Measurements from ENCODE around the gene VWA2. TPM values are rescaled to one million over a fixed set of nuclear protein-coding genes. Genes with fewer than 3 reads are reported as not detected.

The VWA2 gene
- polyA plus RNA-seq, 1 donor (not counting 4 experiments of a cell fraction or from before 2014, with no cell fraction given), result 0.41 TPM

DNA sequence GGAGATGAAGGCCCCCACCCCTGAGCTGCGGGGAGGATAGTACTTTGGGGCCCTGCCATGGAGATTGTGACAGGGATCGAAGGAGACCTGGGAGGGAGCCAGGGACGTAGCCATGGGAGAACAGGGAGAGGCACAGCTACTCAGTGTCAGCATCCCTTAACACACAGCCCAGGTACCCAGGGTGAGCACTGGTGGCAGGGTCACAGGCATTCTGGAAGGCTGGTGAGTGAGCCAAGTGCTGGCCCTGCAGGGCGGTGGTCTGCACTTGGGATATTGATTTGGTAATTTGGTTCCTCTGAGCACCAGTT is 39.8 kb downstream of the VWA2 start:
- DNase-seq (ENCODE audit: low read depth, low spot score), result no peak
- no peak for FAIRE-seq
- no peaks in the 10 kb centered on the region for H3K36me3 ChIP-seq (ENCODE audit: control insufficient read depth in 2 of 2, extremely low read depth in 1 of 2, insufficient read depth in 2 of 2, low read length in 2 of 2)
- H3K4me3 ChIP-seq (ENCODE audit: control insufficient read depth in 2 of 3, extremely low read depth in 1 of 3, insufficient read depth in 2 of 3, low read depth in 1 of 3, low read length in 3 of 3), result no peak overlapping the region
- dilution Hi-C loops (cut with MboI; ENCODE audit: extremely low pct_ligation_motif_present, low sequenced_read_pairs), result no loop called here
- no peaks in the 10 kb centered on the region for H3K9me3 ChIP-seq (ENCODE audit: control insufficient read depth, low read depth, low read length)
- H3K4me2 ChIP-seq (ENCODE audit: control insufficient read depth, extremely low read depth, insufficient read depth, low read depth, low read length), result no peak overlapping the region
- no peaks in the 10 kb centered on the region for H4K20me1 ChIP-seq (ENCODE audit: control insufficient read depth, extremely low read depth, insufficient read depth, low read length)
- no peak overlapping the region for H3K27ac ChIP-seq (ENCODE audit: control insufficient read depth, insufficient read depth, low read length)
- no peaks in the 10 kb centered on the region for H3K79me2 ChIP-seq (ENCODE audit: control insufficient read depth, insufficient read depth, low read length)
- no peak overlapping the region for H2AFZ ChIP-seq (ENCODE audit: control insufficient read depth, low read length)
- no peak overlapping the region for H3K9ac ChIP-seq (ENCODE audit: control insufficient read depth, extremely low read depth, insufficient read depth, low read length)
- no peaks in the 10 kb centered on the region for H3K9me1 ChIP-seq (ENCODE audit: control insufficient read depth, extremely low read depth, insufficient read depth, low read length)
- no peaks in the 10 kb centered on the region for H3K27me3 ChIP-seq (ENCODE audit: control insufficient read depth, extremely low read depth, insufficient read depth, low read length)
- peaks cover 9% of the 10 kb centered on the region for H3K4me1 ChIP-seq (ENCODE audit: control insufficient read depth, extremely low read depth, insufficient read depth, low read length)
- no peak for TF ChIP-seq EZH2 (IDR thresholded peaks at IDR 0.05; ENCODE audit: low read length)
- TF ChIP-seq, protein P1, sequence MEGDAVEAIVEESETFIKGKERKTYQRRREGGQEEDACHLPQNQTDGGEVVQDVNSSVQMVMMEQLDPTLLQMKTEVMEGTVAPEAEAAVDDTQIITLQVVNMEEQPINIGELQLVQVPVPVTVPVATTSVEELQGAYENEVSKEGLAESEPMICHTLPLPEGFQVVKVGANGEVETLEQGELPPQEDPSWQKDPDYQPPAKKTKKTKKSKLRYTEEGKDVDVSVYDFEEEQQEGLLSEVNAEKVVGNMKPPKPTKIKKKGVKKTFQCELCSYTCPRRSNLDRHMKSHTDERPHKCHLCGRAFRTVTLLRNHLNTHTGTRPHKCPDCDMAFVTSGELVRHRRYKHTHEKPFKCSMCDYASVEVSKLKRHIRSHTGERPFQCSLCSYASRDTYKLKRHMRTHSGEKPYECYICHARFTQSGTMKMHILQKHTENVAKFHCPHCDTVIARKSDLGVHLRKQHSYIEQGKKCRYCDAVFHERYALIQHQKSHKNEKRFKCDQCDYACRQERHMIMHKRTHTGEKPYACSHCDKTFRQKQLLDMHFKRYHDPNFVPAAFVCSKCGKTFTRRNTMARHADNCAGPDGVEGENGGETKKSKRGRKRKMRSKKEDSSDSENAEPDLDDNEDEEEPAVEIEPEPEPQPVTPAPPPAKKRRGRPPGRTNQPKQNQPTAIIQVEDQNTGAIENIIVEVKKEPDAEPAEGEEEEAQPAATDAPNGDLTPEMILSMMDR (optimal IDR thresholded peaks at IDR 0.05 in 1 of 3, IDR thresholded peaks at IDR 0.05 in 1 of 3, conservative IDR thresholded peaks at IDR 0.05 in 1 of 3; ENCODE audit: extremely low read depth in 1 of 3, insufficient read depth in 2 of 3, low read length in 3 of 3), result no peak

DNA sequence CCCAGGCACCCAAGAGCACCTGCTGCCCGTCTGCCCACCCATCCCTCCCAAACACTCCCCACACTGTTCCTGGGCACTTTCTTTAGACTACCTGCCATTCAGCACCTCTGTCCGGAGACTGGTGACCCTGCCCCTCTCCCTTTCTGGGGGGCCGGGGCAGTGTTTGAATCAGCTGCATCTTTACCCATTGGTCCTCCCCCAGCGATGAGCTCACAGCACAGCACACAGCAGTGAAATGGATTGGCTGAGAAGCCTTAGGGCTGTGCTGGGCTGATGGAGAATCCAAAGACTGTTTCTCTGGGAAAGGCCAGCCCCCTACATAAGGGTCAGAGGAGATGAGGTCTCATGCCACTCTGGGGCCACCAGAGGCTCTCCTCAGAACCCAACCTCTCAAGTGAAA is 40.2 kb downstream of the VWA2 start:
- Histone ChIP-seq H3K27ac (ENCODE audit: control insufficient read depth, insufficient read depth, low read length) (no peak overlapping the region), H3K4me3 (ENCODE audit: control insufficient read depth in 2 of 3, extremely low read depth in 1 of 3, insufficient read depth in 2 of 3, low read depth in 1 of 3, low read length in 3 of 3) (no peak overlapping the region), H3K36me3 (ENCODE audit: control insufficient read depth in 2 of 2, extremely low read depth in 1 of 2, insufficient read depth in 2 of 2, low read length in 2 of 2) (no peaks in the 10 kb centered on the region), H3K9ac (ENCODE audit: control insufficient read depth, extremely low read depth, insufficient read depth, low read length) (no peak overlapping the region), H4K20me1 (ENCODE audit: control insufficient read depth, extremely low read depth, insufficient read depth, low read length) (no peaks in the 10 kb centered on the region), H3K9me1 (ENCODE audit: control insufficient read depth, extremely low read depth, insufficient read depth, low read length) (no peaks in the 10 kb centered on the region), H2AFZ (ENCODE audit: control insufficient read depth, low read length) (no peak overlapping the region), H3K4me1 (ENCODE audit: control insufficient read depth, extremely low read depth, insufficient read depth, low read length) (peaks cover 9% of the 10 kb centered on the region), H3K79me2 (ENCODE audit: control insufficient read depth, insufficient read depth, low read length) (no peaks in the 10 kb centered on the region), H3K4me2 (ENCODE audit: control insufficient read depth, extremely low read depth, insufficient read depth, low read depth, low read length) (no peak overlapping the region), H3K27me3 (ENCODE audit: control insufficient read depth, extremely low read depth, insufficient read depth, low read length) (no peaks in the 10 kb centered on the region), H3K9me3 (ENCODE audit: control insufficient read depth, low read depth, low read length) (no peaks in the 10 kb centered on the region)
- TF ChIP-seq EZH2 (IDR thresholded peaks at IDR 0.05; ENCODE audit: low read length), result no peak
- TF ChIP-seq, protein P1 (optimal IDR thresholded peaks at IDR 0.05 in 1 of 3, IDR thresholded peaks at IDR 0.05 in 1 of 3, conservative IDR thresholded peaks at IDR 0.05 in 1 of 3; ENCODE audit: extremely low read depth in 1 of 3, insufficient read depth in 2 of 3, low read length in 3 of 3), result no peak
- dilution Hi-C loops (cut with MboI; ENCODE audit: extremely low pct_ligation_motif_present, low sequenced_read_pairs), result no loop called here
- FAIRE-seq, result no peak
- no peak for DNase-seq (ENCODE audit: low read depth, low spot score)

Measured in keratinocyte (primary cell).